Measurements from ENCODE around the gene SERPINE2.

SERPINE2 gene

DNA sequence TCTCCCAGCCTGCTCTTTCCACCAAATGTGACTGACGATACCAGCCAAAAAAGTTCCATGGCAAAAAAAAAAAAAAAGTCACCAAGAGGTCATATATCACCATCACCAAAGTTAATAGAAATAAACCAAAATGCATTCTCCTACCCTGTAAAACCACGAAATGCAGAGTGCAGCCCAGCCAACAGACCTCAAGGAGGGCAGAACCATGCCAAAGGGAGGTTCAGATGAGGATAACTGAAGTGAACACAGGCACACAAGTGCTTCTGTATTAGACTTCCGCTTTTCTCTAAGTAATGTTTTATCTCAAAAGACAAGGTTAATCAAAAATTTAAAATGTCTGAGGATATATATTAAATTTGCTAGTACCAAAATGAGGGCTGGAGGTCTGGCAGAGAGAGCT is 5.5 kb downstream of the SERPINE2 start:
- H3K9me3 ChIP-seq (ENCODE audit: control insufficient read depth, low read length), result no peaks in the 10 kb centered on the region
- no peak overlapping the region for H3K27ac ChIP-seq (ENCODE audit: insufficient read depth, low read length, poor library complexity, severe bottlenecking)
- DNase-seq, result no peak
- H3K27me3 ChIP-seq (replicated peaks; ENCODE audit: control insufficient read depth, insufficient read depth, low read length, poor library complexity, severe bottlenecking), result peaks cover 10% of the 10 kb centered on the region
- no peaks in the 10 kb centered on the region for H3K36me3 ChIP-seq (ENCODE audit: control insufficient read depth, insufficient read depth, low read length)
- no peaks in the 10 kb centered on the region for H3K4me1 ChIP-seq (ENCODE audit: control insufficient read depth, insufficient read depth, low read length, poor library complexity, severe bottlenecking)
- H3K4me3 ChIP-seq (ENCODE audit: insufficient read depth, low read depth, low read length, poor library complexity, severe bottlenecking), result no peak overlapping the region

DNA sequence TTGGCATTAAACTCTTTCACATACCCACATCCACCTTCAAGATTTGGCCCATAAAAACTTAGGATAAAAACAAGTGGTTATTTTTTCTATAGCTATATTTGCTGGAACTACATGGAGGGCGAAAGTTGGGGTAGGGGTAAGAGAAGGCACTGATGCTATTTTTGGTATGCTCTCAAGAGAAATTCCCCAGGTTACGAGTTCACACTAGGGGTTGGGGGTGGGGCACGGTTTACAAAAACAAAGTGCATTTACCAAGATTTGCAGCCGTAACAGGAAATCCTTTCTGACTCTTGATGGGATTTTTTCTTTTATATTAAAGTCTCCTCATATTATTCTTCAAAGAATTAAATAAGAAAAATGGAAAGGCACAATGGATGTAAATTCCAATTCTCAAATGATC is 6.8 kb downstream of the SERPINE2 start:
- H3K36me3 ChIP-seq (ENCODE audit: control insufficient read depth, insufficient read depth, low read length), result no peaks in the 10 kb centered on the region
- no peaks in the 10 kb centered on the region for H3K4me1 ChIP-seq (ENCODE audit: control insufficient read depth, insufficient read depth, low read length, poor library complexity, severe bottlenecking)
- H3K9me3 ChIP-seq (ENCODE audit: control insufficient read depth, low read length), result no peaks in the 10 kb centered on the region
- no peak overlapping the region for H3K4me3 ChIP-seq (ENCODE audit: insufficient read depth, low read depth, low read length, poor library complexity, severe bottlenecking)
- DNase-seq, result no peak
- no peak overlapping the region for H3K27ac ChIP-seq (ENCODE audit: insufficient read depth, low read length, poor library complexity, severe bottlenecking)
- H3K27me3 ChIP-seq (replicated peaks; ENCODE audit: control insufficient read depth, insufficient read depth, low read length, poor library complexity, severe bottlenecking), result peaks cover 10% of the 10 kb centered on the region

GRCh38 chr2:224031358-224031970 is 7.6 kb downstream of the SERPINE2 start:
- Histone ChIP-seq H3K4me3 (ENCODE audit: insufficient read depth, low read depth, low read length, poor library complexity, severe bottlenecking) (no peak overlapping the region), H3K27me3 (replicated peaks; ENCODE audit: control insufficient read depth, insufficient read depth, low read length, poor library complexity, severe bottlenecking) (peaks cover 10% of the 10 kb centered on the region), H3K27ac (ENCODE audit: insufficient read depth, low read length, poor library complexity, severe bottlenecking) (no peak overlapping the region), H3K4me1 (ENCODE audit: control insufficient read depth, insufficient read depth, low read length, poor library complexity, severe bottlenecking) (no peaks in the 10 kb centered on the region), H3K36me3 (ENCODE audit: control insufficient read depth, insufficient read depth, low read length) (no peaks in the 10 kb centered on the region), H3K9me3 (ENCODE audit: control insufficient read depth, low read length) (no peaks in the 10 kb centered on the region)
- no peak for DNase-seq

GRCh38 chr2:224030786-224031185 is 8.3 kb downstream of the SERPINE2 start:
- Histone ChIP-seq H3K9me3 (ENCODE audit: control insufficient read depth, low read length) (no peaks in the 10 kb centered on the region), H3K4me1 (ENCODE audit: control insufficient read depth, insufficient read depth, low read length, poor library complexity, severe bottlenecking) (no peaks in the 10 kb centered on the region), H3K27me3 (replicated peaks; ENCODE audit: control insufficient read depth, insufficient read depth, low read length, poor library complexity, severe bottlenecking) (peaks cover 10% of the 10 kb centered on the region), H3K36me3 (ENCODE audit: control insufficient read depth, insufficient read depth, low read length) (no peaks in the 10 kb centered on the region), H3K4me3 (ENCODE audit: insufficient read depth, low read depth, low read length, poor library complexity, severe bottlenecking) (no peak overlapping the region), H3K27ac (ENCODE audit: insufficient read depth, low read length, poor library complexity, severe bottlenecking) (no peak overlapping the region)
- DNase-seq, result no peak

DNA sequence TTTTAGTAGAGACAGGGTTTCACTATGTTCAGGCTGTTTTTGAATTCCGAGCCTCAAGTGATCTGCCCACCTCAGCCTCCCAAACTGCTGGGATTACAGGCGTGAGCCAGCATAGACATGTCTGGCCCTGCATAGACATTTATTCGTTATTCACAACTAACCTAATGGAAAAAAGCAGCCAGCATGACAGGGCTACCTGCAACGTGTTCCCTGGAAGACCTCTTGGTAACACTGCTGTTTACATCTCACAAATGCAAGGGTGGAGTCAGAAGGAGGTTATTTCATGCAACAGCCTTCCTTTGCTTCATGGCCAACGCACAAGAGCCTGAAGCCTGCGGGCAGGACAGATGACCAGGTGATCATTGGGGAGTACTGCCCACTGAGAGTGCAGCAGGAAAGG is 9.2 kb downstream of the SERPINE2 start:
- DNase-seq, result no peak
- Histone ChIP-seq H3K27ac (ENCODE audit: insufficient read depth, low read length, poor library complexity, severe bottlenecking) (no peak overlapping the region), H3K36me3 (ENCODE audit: control insufficient read depth, insufficient read depth, low read length) (no peaks in the 10 kb centered on the region)

GRCh38 chr2:224027931-224028330 is 11.2 kb downstream of the SERPINE2 start:
- H3K36me3 ChIP-seq (ENCODE audit: control insufficient read depth, insufficient read depth, low read length), result no peaks in the 10 kb centered on the region
- peaks cover 7% of the 10 kb centered on the region for H3K4me1 ChIP-seq (ENCODE audit: control insufficient read depth, insufficient read depth, low read length, poor library complexity, severe bottlenecking)
- H3K27ac ChIP-seq (ENCODE audit: insufficient read depth, low read length, poor library complexity, severe bottlenecking), result no peak overlapping the region
- DNase-seq, result no peak
- H3K27me3 ChIP-seq (replicated peaks; ENCODE audit: control insufficient read depth, insufficient read depth, low read length, poor library complexity, severe bottlenecking), result no peaks in the 10 kb centered on the region
- no peak overlapping the region for H3K4me3 ChIP-seq (ENCODE audit: insufficient read depth, low read depth, low read length, poor library complexity, severe bottlenecking)
- H3K9me3 ChIP-seq (ENCODE audit: control insufficient read depth, low read length), result no peaks in the 10 kb centered on the region

More for the DNA sequence above, 9.2 kb downstream of the SERPINE2 start:
- H3K4me1 ChIP-seq (ENCODE audit: control insufficient read depth, insufficient read depth, low read length, poor library complexity, severe bottlenecking), result peaks cover 7% of the 10 kb centered on the region
- H3K4me3 ChIP-seq (ENCODE audit: insufficient read depth, low read depth, low read length, poor library complexity, severe bottlenecking), result no peak overlapping the region
- H3K27me3 ChIP-seq (replicated peaks; ENCODE audit: control insufficient read depth, insufficient read depth, low read length, poor library complexity, severe bottlenecking), result peaks cover 10% of the 10 kb centered on the region
- no peaks in the 10 kb centered on the region for H3K9me3 ChIP-seq (ENCODE audit: control insufficient read depth, low read length)

DNA sequence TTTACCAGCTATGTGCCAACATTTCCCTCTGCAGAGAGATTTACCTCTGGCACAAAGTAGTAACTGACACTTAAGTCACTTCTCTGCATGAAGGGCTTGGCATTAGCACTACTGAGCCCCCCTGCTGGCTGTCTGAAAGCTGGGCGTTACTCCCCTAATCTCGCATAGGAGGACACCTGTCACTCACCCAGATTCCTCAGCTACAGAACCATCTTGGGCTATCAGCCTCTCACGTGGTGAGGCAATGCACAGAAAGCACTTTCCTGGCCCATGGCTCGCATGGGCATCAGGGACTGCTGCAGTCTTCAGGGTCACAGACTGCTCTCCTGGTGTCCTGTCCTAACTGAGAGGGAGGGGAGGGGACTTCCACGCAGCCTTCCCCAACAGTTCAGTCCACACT is 12.0 kb downstream of the SERPINE2 start:
- no peaks in the 10 kb centered on the region for H3K36me3 ChIP-seq (ENCODE audit: control insufficient read depth, insufficient read depth, low read length)
- H3K4me3 ChIP-seq (ENCODE audit: insufficient read depth, low read depth, low read length, poor library complexity, severe bottlenecking), result no peak overlapping the region
- no peak for DNase-seq
- H3K9me3 ChIP-seq (ENCODE audit: control insufficient read depth, low read length), result no peaks in the 10 kb centered on the region
- no peak overlapping the region for H3K27ac ChIP-seq (ENCODE audit: insufficient read depth, low read length, poor library complexity, severe bottlenecking)
- no peaks in the 10 kb centered on the region for H3K27me3 ChIP-seq (replicated peaks; ENCODE audit: control insufficient read depth, insufficient read depth, low read length, poor library complexity, severe bottlenecking)
- H3K4me1 ChIP-seq (ENCODE audit: control insufficient read depth, insufficient read depth, low read length, poor library complexity, severe bottlenecking), result peaks cover 7% of the 10 kb centered on the region

DNA sequence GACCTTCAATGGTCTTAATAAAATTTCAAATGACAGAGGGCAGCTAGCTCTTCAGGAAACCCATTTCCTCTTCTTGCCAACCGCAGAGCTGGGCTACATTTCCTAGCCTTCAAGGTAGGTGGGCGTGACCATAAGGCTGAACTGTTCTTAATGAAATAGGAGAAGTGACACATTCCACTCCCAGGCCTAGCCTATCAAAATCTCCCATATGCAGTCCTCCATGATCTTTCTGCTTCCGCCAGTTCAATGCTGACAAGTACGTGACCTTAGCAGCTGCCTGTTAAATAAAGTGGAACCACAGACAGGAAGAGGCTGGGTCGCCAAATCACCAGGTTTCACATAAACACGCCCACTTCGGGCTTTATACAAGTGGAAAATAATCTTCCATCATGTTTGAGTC is 13.2 kb downstream of the SERPINE2 start:
- Histone ChIP-seq H3K4me1 (ENCODE audit: control insufficient read depth, insufficient read depth, low read length, poor library complexity, severe bottlenecking) (peaks cover 7% of the 10 kb centered on the region), H3K27me3 (replicated peaks; ENCODE audit: control insufficient read depth, insufficient read depth, low read length, poor library complexity, severe bottlenecking) (no peaks in the 10 kb centered on the region), H3K36me3 (ENCODE audit: control insufficient read depth, insufficient read depth, low read length) (no peaks in the 10 kb centered on the region), H3K9me3 (ENCODE audit: control insufficient read depth, low read length) (no peaks in the 10 kb centered on the region), H3K27ac (ENCODE audit: insufficient read depth, low read length, poor library complexity, severe bottlenecking) (no peak overlapping the region), H3K4me3 (ENCODE audit: insufficient read depth, low read depth, low read length, poor library complexity, severe bottlenecking) (no peak overlapping the region)
- DNase-seq, result peak; percentile 16 to 30 (median 18)

- DNase-seq, result no peak
- Histone ChIP-seq H3K9me3 (ENCODE audit: control insufficient read depth, low read length) (no peaks in the 10 kb centered on the region), H3K4me1 (ENCODE audit: control insufficient read depth, insufficient read depth, low read length, poor library complexity, severe bottlenecking) (peaks cover 7% of the 10 kb centered on the region), H3K36me3 (ENCODE audit: control insufficient read depth, insufficient read depth, low read length) (no peaks in the 10 kb centered on the region), H3K27me3 (replicated peaks; ENCODE audit: control insufficient read depth, insufficient read depth, low read length, poor library complexity, severe bottlenecking) (no peaks in the 10 kb centered on the region), H3K27ac (ENCODE audit: insufficient read depth, low read length, poor library complexity, severe bottlenecking) (no peak overlapping the region), H3K4me3 (ENCODE audit: insufficient read depth, low read depth, low read length, poor library complexity, severe bottlenecking) (no peak overlapping the region)
Measured at GRCh38 chr2:224024270-224024669, 14.8 kb downstream of the SERPINE2 start.

DNA sequence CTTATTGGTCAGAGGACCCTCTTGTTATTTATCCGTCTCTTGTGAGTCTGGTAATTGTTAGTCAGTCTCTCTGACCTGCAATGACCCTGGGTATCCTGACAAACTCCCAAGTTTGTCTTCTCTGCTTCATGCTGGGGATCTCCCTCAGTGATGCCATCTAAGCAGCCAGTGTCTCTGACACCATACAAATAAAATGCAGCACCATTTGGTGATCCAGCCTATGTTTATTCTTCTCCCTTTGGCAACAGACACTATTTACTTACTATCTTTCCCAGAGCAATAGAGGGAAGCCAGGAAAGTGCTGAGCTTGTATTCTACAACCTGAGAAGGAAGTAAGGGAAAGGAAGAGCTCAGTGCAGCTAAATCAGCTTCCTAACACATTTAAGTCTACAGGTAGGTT is 15.9 kb downstream of the SERPINE2 start:
- Histone ChIP-seq H3K27ac (ENCODE audit: insufficient read depth, low read length, poor library complexity, severe bottlenecking) (no peak overlapping the region), H3K36me3 (ENCODE audit: control insufficient read depth, insufficient read depth, low read length) (no peaks in the 10 kb centered on the region)

More for the DNA sequence above, 15.9 kb downstream of the SERPINE2 start:
- peaks cover 7% of the 10 kb centered on the region for H3K4me1 ChIP-seq (ENCODE audit: control insufficient read depth, insufficient read depth, low read length, poor library complexity, severe bottlenecking)
- no peaks in the 10 kb centered on the region for H3K9me3 ChIP-seq (ENCODE audit: control insufficient read depth, low read length)
- no peaks in the 10 kb centered on the region for H3K27me3 ChIP-seq (replicated peaks; ENCODE audit: control insufficient read depth, insufficient read depth, low read length, poor library complexity, severe bottlenecking)
- DNase-seq, result no peak
- H3K4me3 ChIP-seq (ENCODE audit: insufficient read depth, low read depth, low read length, poor library complexity, severe bottlenecking), result no peak overlapping the region

All from effector memory CD4-positive, alpha-beta T cell (primary cell).